Measurements from ENCODE around the gene GGT5.
"Not testable (repeated sequence)": the region's sequence is repeated elsewhere in the genome, so short reads cannot be mapped to it uniquely, and the experiment has no call there.

Gene GGT5

GRCh38 chr22:24245030-24245431, at the start of gene GGT5:
GGT5 (minus strand) TSS chr22:24245082; CDS start chr22:24244725, 357 bp downstream.
- not testable (repeated sequence) for DNase-seq (ENCODE audit: low read depth in 3 of 3)

- not testable (repeated sequence) for DNase-seq (ENCODE audit: low read depth in 3 of 3)
Measured at GRCh38 chr22:24292202-24292830, 47.4 kb upstream of the GGT5 start.

GRCh38 chr22:24291515-24292201, 46.8 kb upstream of the GGT5 start:
- no peak for DNase-seq (ENCODE audit: low read depth in 3 of 3)

- DNase-seq (ENCODE audit: low read depth in 3 of 3): no peak
Measured at GRCh38 chr22:24290459-24290858, 45.6 kb upstream of the GGT5 start.

GRCh38 chr22:24289741-24290163, 44.9 kb upstream of the GGT5 start:
- DNase-seq (ENCODE audit: low read depth in 3 of 3): no peak

- DNase-seq (ENCODE audit: low read depth in 3 of 3): no peak
Measured at GRCh38 chr22:24289114-24289513, 44.2 kb upstream of the GGT5 start.

GRCh38 chr22:24287801-24288200, 42.9 kb upstream of the GGT5 start:
- DNase-seq (ENCODE audit: low read depth in 3 of 3): not testable (repeated sequence)

- DNase-seq (ENCODE audit: low read depth in 3 of 3): not testable (repeated sequence)
Measured at GRCh38 chr22:24287212-24287611, 42.3 kb upstream of the GGT5 start.

GRCh38 chr22:24285245-24285644, 40.4 kb upstream of the GGT5 start:
- DNase-seq (ENCODE audit: low read depth in 3 of 3): no peak

GRCh38 chr22:24284747-24285203, 39.9 kb upstream of the GGT5 start:
- no peak for DNase-seq (ENCODE audit: low read depth in 3 of 3)

- DNase-seq (ENCODE audit: low read depth in 3 of 3): no peak
Measured at GRCh38 chr22:24282401-24282800, 37.5 kb upstream of the GGT5 start.

- not testable (repeated sequence) for DNase-seq (ENCODE audit: low read depth in 3 of 3)
Measured at GRCh38 chr22:24280363-24280762, 35.5 kb upstream of the GGT5 start.

GRCh38 chr22:24274696-24275405, 30.0 kb upstream of the GGT5 start:
- DNase-seq (ENCODE audit: low read depth in 3 of 3): not testable (repeated sequence)

GRCh38 chr22:24273906-24274305, 29.0 kb upstream of the GGT5 start:
- not testable (repeated sequence) for DNase-seq (ENCODE audit: low read depth in 3 of 3)

GRCh38 chr22:24273031-24273430, 28.1 kb upstream of the GGT5 start:
- not testable (repeated sequence) for DNase-seq (ENCODE audit: low read depth in 3 of 3)

GRCh38 chr22:24271386-24271854, 26.5 kb upstream of the GGT5 start:
- no peak for DNase-seq (ENCODE audit: low read depth in 3 of 3)

GRCh38 chr22:24270556-24271385, 25.9 kb upstream of the GGT5 start, which contains the start of gene SPECC1L:
SPECC1L (plus strand) TSS chr22:24270831; CDS start chr22:24302232, 31,401 bp downstream.
- DNase-seq (ENCODE audit: low read depth in 3 of 3): peak; percentile 84 to 88 (median 85)

- not testable (repeated sequence) for DNase-seq (ENCODE audit: low read depth in 3 of 3)
Measured at GRCh38 chr22:24266495-24266894, 21.6 kb upstream of the GGT5 start.

GRCh38 chr22:24265734-24266133, 20.9 kb upstream of the GGT5 start:
- DNase-seq (ENCODE audit: low read depth in 3 of 3): no peak

- not testable (repeated sequence) for DNase-seq (ENCODE audit: low read depth in 3 of 3)
Measured at GRCh38 chr22:24264329-24264896, 19.5 kb upstream of the GGT5 start.

GRCh38 chr22:24263479-24263878, 18.6 kb upstream of the GGT5 start:
- DNase-seq (ENCODE audit: low read depth in 3 of 3): not testable (repeated sequence)

All from stimulated activated CD4-positive, alpha-beta T cell treated with anti-CD3 and anti-CD28 coated beads, TNF-alpha, amount 100 ng/mL, for 4 hours (primary cell).